GM19467 (cell line): ENCODE results near the gene ATRIP.

Source experiments
- ATAC-seq: cut with Tn5 transposase; IDR thresholded peaks from one replicate; pipeline ENCODE4 v1.9.1; 2021; ENCODE audit warnings: mild to moderate bottlenecking, moderate library complexity; ENCODE audit not compliant: unreplicated experiment

ATRIP gene

GRCh38 chr3:48501196-48501595, 54.7 kb downstream of the ATRIP start:
- no peak for ATAC-seq

- ATAC-seq, result no peak
These were observed 55.6 kb downstream of the ATRIP start for GRCh38 chr3:48502121-48502520.

- ATAC-seq, result no peak
These were observed 56.2 kb downstream of the ATRIP start for GRCh38 chr3:48502728-48503168.

- no peak for ATAC-seq
These were observed 57.0 kb downstream of the ATRIP start for GRCh38 chr3:48503401-48504050.

- no peak for ATAC-seq
These were observed 57.8 kb downstream of the ATRIP start, which contains the start of gene SHISA5 for GRCh38 chr3:48504051-48504946. TSS of gene SHISA5 (minus strand) at chr3:48504174. CDS start at chr3:48504094, 80 bp downstream.

GRCh38 chr3:48505146-48505545, 58.6 kb downstream of the ATRIP start:
- ATAC-seq, result no peak

GRCh38 chr3:48505968-48506504, 59.5 kb downstream of the ATRIP start:
- no peak for ATAC-seq

- peak; percentile 67 for ATAC-seq
These were observed 60.9 kb downstream of the ATRIP start for GRCh38 chr3:48507256-48508061.

GRCh38 chr3:48511551-48511950, 65.0 kb downstream of the ATRIP start:
- ATAC-seq, result no peak

- ATAC-seq, result no peak
These were observed 68.1 kb downstream of the ATRIP start for GRCh38 chr3:48514431-48515227.
